ENCODE measurements around the gene USP20. TPM values are rescaled to one million over a fixed set of nuclear protein-coding genes. Genes with fewer than 3 reads are reported as not detected.
"Not testable (repeated sequence)": the region's sequence is repeated elsewhere in the genome, so short reads cannot be mapped to it uniquely, and the experiment has no call there.

Gene USP20
- total RNA-seq, 3 donors from 2014 or later (not counting 1 experiment from before 2014, with no cell fraction given): 66.8 to 86.1 (median 80.3) TPM

DNA sequence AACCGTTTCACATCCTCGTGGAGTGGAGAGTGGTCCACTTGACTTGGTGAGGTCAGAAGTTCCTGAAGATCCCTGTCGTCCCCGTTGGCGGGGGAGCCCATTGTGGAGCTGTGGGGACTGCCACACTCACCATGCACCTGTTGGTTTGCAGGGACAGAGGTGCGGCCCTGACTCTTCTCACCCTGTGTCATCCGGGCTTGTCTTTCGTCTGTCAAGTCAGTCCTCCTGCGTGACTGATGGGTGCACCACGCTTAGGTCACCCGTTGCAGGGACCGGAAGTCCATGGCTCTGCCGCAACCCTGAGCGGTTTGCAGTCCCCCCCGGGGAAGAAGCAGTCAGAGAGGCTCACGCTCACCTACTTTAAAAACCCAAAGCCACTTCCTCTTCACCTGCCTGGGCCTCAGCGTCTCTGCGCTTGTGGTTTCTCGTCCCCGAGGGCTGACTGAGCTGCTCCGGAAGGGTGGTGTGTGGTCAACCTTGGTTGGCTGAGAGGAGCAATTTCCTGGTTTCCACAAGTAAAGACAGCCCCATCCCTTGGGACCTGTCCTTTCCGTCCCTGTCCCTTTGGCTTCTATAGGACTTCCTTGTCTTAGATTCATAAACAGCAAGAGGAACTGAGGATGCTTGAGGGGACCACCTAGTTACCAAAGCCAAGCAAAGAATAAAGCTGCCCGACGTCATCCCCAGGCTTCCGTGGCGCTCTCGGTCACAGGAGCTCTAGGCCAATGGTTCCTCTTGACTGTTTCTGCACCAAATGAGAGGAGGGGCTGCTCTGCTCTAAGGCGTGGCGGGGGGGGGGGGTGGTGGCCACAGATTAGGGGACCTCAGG, 53.2 kb downstream of the USP20 start:
- DNase-seq (peak; percentile 89 to 97), ATAC-seq (peak; percentile 37 to 73 (median 66))
- Histone ChIP-seq H3K27ac (ENCODE audit: low read length) (peak overlapping the region; percentile 98), H3K4me1 (ENCODE audit: control insufficient read depth, insufficient read depth, low read length) (peaks cover 95% of the 10 kb centered on the region), H3K27me3 (ENCODE audit: control insufficient read depth, insufficient read depth, low read length) (no peaks in the 10 kb centered on the region), H3K4me3 (ENCODE audit: low read length) (peak overlapping the region; percentile 20), H3K36me3 (ENCODE audit: control insufficient read depth, insufficient read depth, low read length) (no peaks in the 10 kb centered on the region), H3K9me3 (ENCODE audit: control insufficient read depth, insufficient read depth, low read length) (no peaks in the 10 kb centered on the region)
- peak overlapping the region; percentile 86 for H3K4me3 Mint-ChIP-seq
- no peaks in the 10 kb centered on the region for H3K9me3 Mint-ChIP-seq
- no peaks in the 10 kb centered on the region for H3K27me3 Mint-ChIP-seq (ENCODE audit: low read depth in 2 of 2)
- intact Hi-C loops (cut with micrococcal nuclease): loop anchor here (1.0 to 5.0 kb wide), 4 partner anchors 19 to 241 kb away; partner anchors contain the start of gene TOR1A
- peak overlapping the region; percentile 98 to 99 for H3K27ac Mint-ChIP-seq
- peaks cover 7% of the 10 kb centered on the region for H3K36me3 Mint-ChIP-seq
- under 1% methylated on average over 27 of the region's 29 CpGs for WGBS (ENCODE audit: insufficient coverage)
- TF ChIP-seq, protein P1, sequence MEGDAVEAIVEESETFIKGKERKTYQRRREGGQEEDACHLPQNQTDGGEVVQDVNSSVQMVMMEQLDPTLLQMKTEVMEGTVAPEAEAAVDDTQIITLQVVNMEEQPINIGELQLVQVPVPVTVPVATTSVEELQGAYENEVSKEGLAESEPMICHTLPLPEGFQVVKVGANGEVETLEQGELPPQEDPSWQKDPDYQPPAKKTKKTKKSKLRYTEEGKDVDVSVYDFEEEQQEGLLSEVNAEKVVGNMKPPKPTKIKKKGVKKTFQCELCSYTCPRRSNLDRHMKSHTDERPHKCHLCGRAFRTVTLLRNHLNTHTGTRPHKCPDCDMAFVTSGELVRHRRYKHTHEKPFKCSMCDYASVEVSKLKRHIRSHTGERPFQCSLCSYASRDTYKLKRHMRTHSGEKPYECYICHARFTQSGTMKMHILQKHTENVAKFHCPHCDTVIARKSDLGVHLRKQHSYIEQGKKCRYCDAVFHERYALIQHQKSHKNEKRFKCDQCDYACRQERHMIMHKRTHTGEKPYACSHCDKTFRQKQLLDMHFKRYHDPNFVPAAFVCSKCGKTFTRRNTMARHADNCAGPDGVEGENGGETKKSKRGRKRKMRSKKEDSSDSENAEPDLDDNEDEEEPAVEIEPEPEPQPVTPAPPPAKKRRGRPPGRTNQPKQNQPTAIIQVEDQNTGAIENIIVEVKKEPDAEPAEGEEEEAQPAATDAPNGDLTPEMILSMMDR (IDR thresholded peaks at IDR 0.05): no peak
- peaks cover 74 to 91% of the 10 kb centered on the region in 2 donors for H3K4me1 Mint-ChIP-seq

DNA sequence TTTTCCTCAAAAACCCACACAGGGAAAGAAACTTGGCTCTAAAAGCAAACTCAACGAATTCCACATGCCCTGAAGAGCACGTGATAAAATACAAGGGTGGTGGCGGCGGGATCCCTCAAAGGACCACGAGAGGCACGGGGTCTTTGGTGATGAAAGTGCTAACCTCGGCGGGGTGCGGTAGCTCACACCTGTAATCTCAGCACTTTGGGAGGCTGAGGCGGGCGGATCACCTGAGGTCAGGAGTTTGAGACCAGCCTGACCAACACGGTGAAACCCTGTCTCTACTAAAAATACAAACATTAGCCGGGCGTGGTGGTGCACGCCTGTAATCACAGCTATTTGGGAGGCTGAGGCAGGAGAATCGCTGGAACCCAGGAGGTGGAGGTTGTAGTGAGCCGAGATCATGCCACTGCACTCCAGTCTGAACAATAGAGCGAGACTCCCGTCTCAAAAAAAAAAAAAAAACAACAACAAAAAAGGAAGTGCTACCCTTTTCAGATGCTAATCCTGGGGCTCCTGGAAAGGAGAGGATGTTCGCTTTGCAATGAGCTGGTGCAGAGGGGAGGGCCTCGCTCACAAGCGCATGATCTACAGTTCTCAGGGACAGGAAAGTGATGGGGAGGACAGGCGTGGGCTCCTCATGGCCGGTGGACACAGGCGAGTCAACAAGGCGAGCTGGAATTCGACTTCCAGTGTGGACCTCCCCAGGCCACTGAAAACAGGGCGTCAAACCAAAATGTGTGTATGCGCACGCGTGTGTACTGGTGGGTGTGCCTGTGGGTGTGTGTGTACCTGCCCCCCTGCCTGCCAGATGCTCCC, 54.1 kb downstream of the USP20 start:
- 26% methylated on average over 27 of the region's 31 CpGs for WGBS (ENCODE audit: insufficient coverage)
- H3K27ac Mint-ChIP-seq: peak overlapping the region; percentile 98 to 99
- H3K27me3 Mint-ChIP-seq (ENCODE audit: low read depth in 2 of 2): no peaks in the 10 kb centered on the region

GRCh38 chr9:129889941-129890717, 54.9 kb downstream of the USP20 start:
- H3K4me1 ChIP-seq (ENCODE audit: control insufficient read depth, insufficient read depth, low read length): peaks cover 93% of the 10 kb centered on the region
- peak overlapping the region; percentile 86 for H3K4me3 Mint-ChIP-seq
- peak; percentile 49 to 83 for DNase-seq
- peak overlapping the region; percentile 98 to 99 for H3K27ac Mint-ChIP-seq
- peak overlapping the region; percentile 98 for H3K27ac ChIP-seq (ENCODE audit: low read length)
- peak overlapping the region; percentile 27 for H3K4me3 ChIP-seq (ENCODE audit: low read length)
- intact Hi-C loops (cut with micrococcal nuclease): loop anchor here (5.0 kb wide), 1 partner anchor 68 kb away; the partner anchor contains the start of gene TOR1A
- 21% methylated on average over 35 of the region's 37 CpGs for WGBS (ENCODE audit: insufficient coverage)
- no peaks in the 10 kb centered on the region for H3K9me3 ChIP-seq (ENCODE audit: control insufficient read depth, insufficient read depth, low read length)
- peaks cover 2% of the 10 kb centered on the region for H3K36me3 ChIP-seq (ENCODE audit: control insufficient read depth, insufficient read depth, low read length)
- H3K27me3 Mint-ChIP-seq (ENCODE audit: low read depth in 2 of 2): no peaks in the 10 kb centered on the region
- H3K4me1 Mint-ChIP-seq: peaks cover 67 to 88% of the 10 kb centered on the region in 2 donors
- TF ChIP-seq, protein P1 (IDR thresholded peaks at IDR 0.05): no peak
- H3K36me3 Mint-ChIP-seq: peaks cover 7% of the 10 kb centered on the region
- ATAC-seq: peak in 2 of 3 donors; percentile 11 to 16
- no peaks in the 10 kb centered on the region for H3K27me3 ChIP-seq (ENCODE audit: control insufficient read depth, insufficient read depth, low read length)
- no peaks in the 10 kb centered on the region for H3K9me3 Mint-ChIP-seq

More for the DNA sequence above, 54.1 kb downstream of the USP20 start:
- Mint-ChIP-seq H3K4me3 (peak overlapping the region; percentile 86), H3K9me3 (no peaks in the 10 kb centered on the region), H3K4me1 (peaks cover 72 to 88% of the 10 kb centered on the region in 2 donors), H3K36me3 (peaks cover 7% of the 10 kb centered on the region)
- intact Hi-C loops (cut with micrococcal nuclease): loop anchor here (5.0 kb wide), 1 partner anchor 67 kb away; the partner anchor contains the start of gene TOR1A
- no peaks in the 10 kb centered on the region for H3K27me3 ChIP-seq (ENCODE audit: control insufficient read depth, insufficient read depth, low read length)
- H3K36me3 ChIP-seq (ENCODE audit: control insufficient read depth, insufficient read depth, low read length): no peaks in the 10 kb centered on the region
- TF ChIP-seq, protein P1 (IDR thresholded peaks at IDR 0.05): no peak
- peak; percentile 56 to 79 for DNase-seq
- H3K27ac ChIP-seq (ENCODE audit: low read length): peak overlapping the region; percentile 98
- peaks cover 93% of the 10 kb centered on the region for H3K4me1 ChIP-seq (ENCODE audit: control insufficient read depth, insufficient read depth, low read length)
- H3K9me3 ChIP-seq (ENCODE audit: control insufficient read depth, insufficient read depth, low read length): no peaks in the 10 kb centered on the region
- H3K4me3 ChIP-seq (ENCODE audit: low read length): peak overlapping the region; percentile 27
- no peak for ATAC-seq

- Histone ChIP-seq H3K27ac (ENCODE audit: low read length) (peak overlapping the region; percentile 98), H3K4me3 (ENCODE audit: low read length) (peak overlapping the region; percentile 27), H3K4me1 (ENCODE audit: control insufficient read depth, insufficient read depth, low read length) (peaks cover 87% of the 10 kb centered on the region)
- H3K27me3 Mint-ChIP-seq (ENCODE audit: low read depth in 2 of 2); H3K27me3 ChIP-seq (ENCODE audit: control insufficient read depth, insufficient read depth, low read length); intact Hi-C loops (cut with micrococcal nuclease); ATAC-seq; H3K36me3 Mint-ChIP-seq; H3K9me3 ChIP-seq (ENCODE audit: control insufficient read depth, insufficient read depth, low read length); H3K36me3 ChIP-seq (ENCODE audit: control insufficient read depth, insufficient read depth, low read length); DNase-seq; H3K9me3 Mint-ChIP-seq: not testable (repeated sequence)
- 38% methylated on average over 14 of the region's 14 CpGs for WGBS (ENCODE audit: insufficient coverage)
- Mint-ChIP-seq H3K27ac (peak overlapping the region; percentile 98 to 99), H3K4me1 (peaks cover 68 to 85% of the 10 kb centered on the region in 2 donors), H3K4me3 (peak overlapping the region; percentile 86)
These were observed 55.6 kb downstream of the USP20 start for GRCh38 chr9:129890718-129891299.

Data from natural killer cell (primary cell).